SK-N-SH (cell line): Measurements from ENCODE around the gene TMEM107.

ENCODE experiments used
- CTCF ChIP-seq: fragments of 200-600 bp; sonication (generic); IDR thresholded peaks from 2 replicates; pipeline ENCODE4 v1.6.1; 2017; ENCODE audit warnings: antibody characterized with exemption, mild to moderate bottlenecking, moderate library complexity
- ELF1 ChIP-seq: IDR thresholded peaks from 2 replicates; pipeline ENCODE4 v1.4.0; 2012
- POLR2AphosphoS5 ChIP-seq: IDR thresholded peaks from 2 replicates; pipeline ENCODE4 v1.6.1; 2012; ENCODE audit warnings: low read depth, low read length

- TF ChIP-seq ELF1 (no peak), CTCF (no peak), POLR2AphosphoS5 (no peak)
Observed at GRCh38 chr17:8210761-8211458, 34.7 kb upstream of the TMEM107 start.
